Naive thymus-derived CD4-positive, alpha-beta T cell (primary cell): Measurements from ENCODE around the gene ADAMTSL1. TPM values are rescaled to one million over a fixed set of nuclear protein-coding genes. Genes with fewer than 3 reads are reported as not detected.

Source experiments
- ATAC-seq: fragments of 150-1000 bp; cut with Tn5 transposase; 2 replicates; pipeline ENCODE4 v1.10.0; 2021; ENCODE audit warnings: mild to moderate bottlenecking, moderate library complexity
- CTCF ChIA-PET: fragments of 350-600 bp; sonication (Branson Sonifier 250); formaldehyde crosslinking; loops from one replicate; lab custom pipeline; 2021; ENCODE audit warnings: antibody characterized with exemption; lab: Charles Lee
- POLR2A ChIA-PET: fragments of 350-600 bp; sonication (Branson Sonifier 250); formaldehyde crosslinking; loops from one replicate; lab custom pipeline; 2021; ENCODE audit warnings: antibody characterized with exemption, inconsistent platforms; lab: Charles Lee
- DNase-seq, 9 donors: peaks; one replicate each; pipeline versions ENCODE4 v3.0.0 to v3.0.0-alpha.2; 2020 to 2022; ENCODE audit warnings: mixed read lengths in 1 of 9
- H3K27ac ChIP-seq: one replicate; pipeline ENCODE4 v1.7.0; 2013; ENCODE audit warnings: mild to moderate bottlenecking, low read depth, low read length, moderate library complexity
- H3K27me3 ChIP-seq, 2 donors: one replicate each; pipeline ENCODE4 v1.7.0; 2013; ENCODE audit warnings: low read length in 2 of 2, mild to moderate bottlenecking in 2 of 2, moderate library complexity in 2 of 2; ENCODE audit not compliant: control insufficient read depth in 2 of 2, insufficient read depth in 2 of 2
- H3K36me3 ChIP-seq, 3 experiments: 1 replicate in 2 of 3; 2 replicates in 1 of 3; pipeline ENCODE4 v1.7.0; 2013; ENCODE audit warnings: low read length in 3 of 3, mild to moderate bottlenecking in 3 of 3, moderate library complexity in 1 of 3; ENCODE audit not compliant: insufficient read depth in 3 of 3, control insufficient read depth in 2 of 3
- H3K4me1 ChIP-seq, 2 donors: one replicate each; pipeline ENCODE4 v1.7.0; 2013; ENCODE audit warnings: low read length in 2 of 2, mild to moderate bottlenecking in 2 of 2, moderate library complexity in 1 of 2; ENCODE audit not compliant: control insufficient read depth in 2 of 2, insufficient read depth in 2 of 2
- H3K4me3 ChIP-seq: 2 replicates; pipeline ENCODE4 v1.7.0; 2013; ENCODE audit warnings: mild to moderate bottlenecking, low read length
- H3K9me3 ChIP-seq, 3 experiments: 1 replicate in 2 of 3; 2 replicates in 1 of 3; pipeline ENCODE4 v1.7.0; 2013; ENCODE audit warnings: low read length in 3 of 3; ENCODE audit not compliant: control insufficient read depth in 2 of 3
- H3K27ac Mint-ChIP-seq, 9 donors: one replicate each; pipeline ENCODE4 v1.8.0; 2020 to 2022; ENCODE audit warnings: mixed read lengths in 9 of 9, mild to moderate bottlenecking in 8 of 9, moderate library complexity in 5 of 9, inconsistent platforms in 2 of 9
- H3K27me3 Mint-ChIP-seq, 5 donors: one replicate each; pipeline ENCODE4 v1.8.0; 2021 to 2022; ENCODE audit warnings: mixed read lengths in 5 of 5, mild to moderate bottlenecking in 1 of 5
- H3K36me3 Mint-ChIP-seq, 5 donors: one replicate each; pipeline ENCODE4 v1.8.0; 2020 to 2022; ENCODE audit warnings: mixed read lengths in 5 of 5, mild to moderate bottlenecking in 3 of 5, inconsistent platforms in 1 of 5
- H3K4me1 Mint-ChIP-seq, 7 donors: one replicate each; pipeline ENCODE4 v1.8.0; 2020 to 2022; ENCODE audit warnings: mixed read lengths in 7 of 7, mild to moderate bottlenecking in 3 of 7, inconsistent platforms in 1 of 7
- H3K4me3 Mint-ChIP-seq, 10 donors: one replicate each; pipeline ENCODE4 v1.8.0; 2020 to 2022; ENCODE audit warnings: mild to moderate bottlenecking in 10 of 10, mixed read lengths in 10 of 10, moderate library complexity in 6 of 10, inconsistent platforms in 2 of 10
- H3K9me3 Mint-ChIP-seq, 11 donors: one replicate each; pipeline ENCODE4 v1.8.0; 2020 to 2022; ENCODE audit warnings: mixed read lengths in 11 of 11, mild to moderate bottlenecking in 4 of 11, inconsistent platforms in 1 of 11, moderate library complexity in 1 of 11
- intact Hi-C, 2 donors: fragments of 100-400 bp; cut with micrococcal nuclease; formaldehyde crosslinking; loops; one replicate each; pipeline ENCODE4 v1.15.1; 2023
- polyA plus RNA-seq, 2 donors: library from polyadenylated mRNA; unstranded; fragments of 300-500 nt; fragmentation: Illumina TruSeq; gene quantifications; one replicate each; pipeline ENCODE4 v1.2.3, GENCODE V29; 2021
- total RNA-seq, 6 experiments: library from RNA in 5 of 6; stranded (reverse) in 5 of 6; gene quantifications; 1 replicate in 5 of 6; 2 replicates in 1 of 6; pipeline ENCODE4 v1.2.3 and lab custom pipeline; 2021 to 2026

ADAMTSL1 gene
- total and polyA plus RNA-seq, 7 experiments from 2014 or later, result not detected

- H3K27ac Mint-ChIP-seq, result no peak overlapping the region
- H3K27me3 ChIP-seq, result no peaks in the 10 kb centered on the region
- ChIA-PET POLR2A (no interaction called here), CTCF (no interaction called here)
- no peak overlapping the region for H3K4me3 Mint-ChIP-seq
- ATAC-seq, result no peak
- intact Hi-C loops, result no loop called here
- no peaks in the 10 kb centered on the region for H3K9me3 ChIP-seq
- DNase-seq, result no peak
- no peaks in the 10 kb centered on the region for H3K4me1 ChIP-seq
- peaks cover 0 to 5% (median 0%) of the 10 kb centered on the region in 11 donors for H3K9me3 Mint-ChIP-seq
- no peak overlapping the region for H3K27ac ChIP-seq
- no peak overlapping the region for H3K4me3 ChIP-seq
- H3K27me3 Mint-ChIP-seq, result peaks cover 0 to 10% (median 5%) of the 10 kb centered on the region in 5 donors
- no peaks in the 10 kb centered on the region for H3K4me1 Mint-ChIP-seq
- H3K36me3 Mint-ChIP-seq, result no peaks in the 10 kb centered on the region
- H3K36me3 ChIP-seq, result no peaks in the 10 kb centered on the region
Measured at GRCh38 chr9:18495065-18495464, 21.1 kb downstream of the ADAMTSL1 start.

- ATAC-seq, result no peak
- H3K4me3 Mint-ChIP-seq, result no peak overlapping the region
- H3K4me1 Mint-ChIP-seq, result no peaks in the 10 kb centered on the region
- ChIA-PET CTCF (no interaction called here), POLR2A (no interaction called here)
- no peaks in the 10 kb centered on the region for H3K9me3 ChIP-seq
- H3K27me3 ChIP-seq, result no peaks in the 10 kb centered on the region
- peaks cover 0 to 10% (median 5%) of the 10 kb centered on the region in 5 donors for H3K27me3 Mint-ChIP-seq
- no peaks in the 10 kb centered on the region for H3K4me1 ChIP-seq
- H3K4me3 ChIP-seq, result no peak overlapping the region
- H3K36me3 Mint-ChIP-seq, result no peaks in the 10 kb centered on the region
- H3K36me3 ChIP-seq, result no peaks in the 10 kb centered on the region
- H3K27ac Mint-ChIP-seq, result no peak overlapping the region
- H3K27ac ChIP-seq, result no peak overlapping the region
- H3K9me3 Mint-ChIP-seq, result peaks cover 0 to 5% (median 0%) of the 10 kb centered on the region in 11 donors
- no peak for DNase-seq
- intact Hi-C loops, result no loop called here
Measured at GRCh38 chr9:18496256-18497000, 22.5 kb downstream of the ADAMTSL1 start.

- Histone ChIP-seq H3K4me1 (no peaks in the 10 kb centered on the region), H3K36me3 (no peaks in the 10 kb centered on the region), H3K27me3 (no peaks in the 10 kb centered on the region), H3K4me3 (no peak overlapping the region), H3K27ac (no peak overlapping the region), H3K9me3 (no peaks in the 10 kb centered on the region)
- Mint-ChIP-seq H3K36me3 (no peaks in the 10 kb centered on the region), H3K4me3 (no peak overlapping the region), H3K27me3 (peaks cover 0 to 10% (median 4%) of the 10 kb centered on the region in 5 donors), H3K27ac (no peak overlapping the region), H3K4me1 (no peaks in the 10 kb centered on the region), H3K9me3 (peaks cover 0 to 6% (median 0%) of the 10 kb centered on the region in 11 donors)
- ATAC-seq (no peak), DNase-seq (no peak)
- POLR2A ChIA-PET, result no interaction called here
- intact Hi-C loops, result no loop called here
- CTCF ChIA-PET, result no interaction called here
Measured at GRCh38 chr9:18499062-18499461, 25.1 kb downstream of the ADAMTSL1 start.

- intact Hi-C loops, result no loop called here
- H3K27me3 Mint-ChIP-seq, result peaks cover 0 to 5% (median 1%) of the 10 kb centered on the region in 5 donors
- peaks cover 0 to 3% (median 0%) of the 10 kb centered on the region in 11 donors for H3K9me3 Mint-ChIP-seq
- ChIA-PET POLR2A (no interaction called here), CTCF (no interaction called here)
- DNase-seq (no peak), ATAC-seq (no peak)
- no peak overlapping the region for H3K4me3 Mint-ChIP-seq
- Histone ChIP-seq H3K27me3 (no peaks in the 10 kb centered on the region), H3K4me3 (no peak overlapping the region), H3K4me1 (no peaks in the 10 kb centered on the region), H3K36me3 (no peaks in the 10 kb centered on the region), H3K9me3 (no peaks in the 10 kb centered on the region), H3K27ac (no peak overlapping the region)
- no peaks in the 10 kb centered on the region for H3K36me3 Mint-ChIP-seq
- H3K4me1 Mint-ChIP-seq, result no peaks in the 10 kb centered on the region
- H3K27ac Mint-ChIP-seq, result no peak overlapping the region
Measured at GRCh38 chr9:18499980-18500379, 26.0 kb downstream of the ADAMTSL1 start.

- DNase-seq (no peak), ATAC-seq (no peak)
- no peak overlapping the region for H3K27ac Mint-ChIP-seq
- no peak overlapping the region for H3K4me3 ChIP-seq
- ChIA-PET CTCF (no interaction called here), POLR2A (no interaction called here)
- no peak overlapping the region for H3K27ac ChIP-seq
- no peaks in the 10 kb centered on the region for H3K27me3 ChIP-seq
- H3K4me1 ChIP-seq, result no peaks in the 10 kb centered on the region
- no peaks in the 10 kb centered on the region for H3K4me1 Mint-ChIP-seq
- H3K9me3 ChIP-seq, result no peaks in the 10 kb centered on the region
- no peaks in the 10 kb centered on the region for H3K36me3 ChIP-seq
- H3K4me3 Mint-ChIP-seq, result no peak overlapping the region
- peaks cover 0 to 2% (median 0%) of the 10 kb centered on the region in 11 donors for H3K9me3 Mint-ChIP-seq
- peaks cover 0 to 4% (median 0%) of the 10 kb centered on the region in 5 donors for H3K27me3 Mint-ChIP-seq
- H3K36me3 Mint-ChIP-seq, result no peaks in the 10 kb centered on the region
- intact Hi-C loops, result no loop called here
Measured at GRCh38 chr9:18500451-18500850, 26.5 kb downstream of the ADAMTSL1 start.

- Histone ChIP-seq H3K27ac (no peak overlapping the region), H3K9me3 (no peaks in the 10 kb centered on the region), H3K4me1 (no peaks in the 10 kb centered on the region), H3K4me3 (no peak overlapping the region), H3K27me3 (no peaks in the 10 kb centered on the region), H3K36me3 (no peaks in the 10 kb centered on the region)
- no peak for DNase-seq
- intact Hi-C loops, result no loop called here
- ATAC-seq, result no peak
- H3K9me3 Mint-ChIP-seq, result peaks cover 0 to 2% (median 0%) of the 10 kb centered on the region in 11 donors
- ChIA-PET CTCF (no interaction called here), POLR2A (no interaction called here)
- peaks cover 0 to 4% (median 0%) of the 10 kb centered on the region in 5 donors for H3K27me3 Mint-ChIP-seq
- no peaks in the 10 kb centered on the region for H3K4me1 Mint-ChIP-seq
- no peak overlapping the region for H3K27ac Mint-ChIP-seq
- H3K4me3 Mint-ChIP-seq, result no peak overlapping the region
- no peaks in the 10 kb centered on the region for H3K36me3 Mint-ChIP-seq
Measured at GRCh38 chr9:18501949-18502348, 28.0 kb downstream of the ADAMTSL1 start.

GRCh38 chr9:18502546-18502945, 28.6 kb downstream of the ADAMTSL1 start:
- POLR2A ChIA-PET, result no interaction called here
- no peak for ATAC-seq
- H3K4me1 Mint-ChIP-seq, result no peaks in the 10 kb centered on the region
- intact Hi-C loops, result no loop called here
- Histone ChIP-seq H3K27me3 (no peaks in the 10 kb centered on the region), H3K36me3 (no peaks in the 10 kb centered on the region), H3K27ac (no peak overlapping the region), H3K4me3 (no peak overlapping the region), H3K4me1 (no peaks in the 10 kb centered on the region), H3K9me3 (no peaks in the 10 kb centered on the region)
- H3K27ac Mint-ChIP-seq, result no peak overlapping the region
- CTCF ChIA-PET, result no interaction called here
- no peak for DNase-seq
- H3K36me3 Mint-ChIP-seq, result no peaks in the 10 kb centered on the region
- peaks cover 0 to 4% (median 0%) of the 10 kb centered on the region in 5 donors for H3K27me3 Mint-ChIP-seq
- peaks cover 0 to 2% (median 0%) of the 10 kb centered on the region in 11 donors for H3K9me3 Mint-ChIP-seq
- no peak overlapping the region for H3K4me3 Mint-ChIP-seq
